GM12878 (cell line): ENCODE results near the gene PPHLN1. TPM values are rescaled to one million over a fixed set of nuclear protein-coding genes. Genes with fewer than 3 reads are reported as not detected.

Experiments
- ATAC-seq: fragments of 200-7000 bp; cut with Tn5 transposase; 3 replicates; pipeline ENCODE4 v1.9.1; 2020; ENCODE audit warnings: mild to moderate bottlenecking, moderate library complexity
- BruUV-seq: library from RNA; stranded (reverse); fragments of 400-500 nt; replicated peaks from 2 replicates; lab custom pipeline; 2021; lab: Mats Ljungman, UMichigan
- CTCF ChIA-PET: fragments of 300-600 bp; sonication (Branson Sonifier 250); formaldehyde crosslinking; extraction: SDS; loops from one replicate; lab custom pipeline; 2021; ENCODE audit warnings: inconsistent platforms; lab: Yijun Ruan, JAX
- POLR2A ChIA-PET: fragments of 350-600 bp; formaldehyde crosslinking; extraction: SDS; loops from one replicate; lab custom pipeline; 2021; ENCODE audit warnings: inconsistent platforms; lab: Charles Lee
- RAD21 ChIA-PET: fragments of 300-600 bp; sonication (Branson Sonifier 250); formaldehyde crosslinking; loops from one replicate; lab custom pipeline; 2023; ENCODE audit warnings: antibody characterized with exemption; ENCODE audit not compliant: unreplicated experiment; lab: Charles Lee
- SMC1A ChIA-PET: fragments of 300-600 bp; sonication (Branson Sonifier 250); formaldehyde crosslinking; loops from one replicate; lab custom pipeline; 2023; ENCODE audit not compliant: unreplicated experiment, uncharacterized antibody; lab: Charles Lee
- DNase-seq: peaks from one replicate; pipeline ENCODE4 v3.0.0-alpha.2; 2011; ENCODE audit warnings: low read depth, low spot score
- FAIRE-seq: peaks from 3 replicates; lab custom pipeline; 2011; peaks lifted over from hg19 to GRCh38; lab: Jason Lieb, UNC
- H2AFZ ChIP-seq: 2 replicates; pipeline ENCODE4 v1.6.0; 2011; ENCODE audit warnings: low read depth, low read length, control low read depth; ENCODE audit not compliant: control insufficient read depth
- H3K27ac ChIP-seq: 2 replicates; pipeline ENCODE4 v1.5.1; 2011; ENCODE audit warnings: control low read depth; ENCODE audit not compliant: control insufficient read depth, insufficient read depth
- H3K27me3 ChIP-seq, 2 experiments: replicated peaks in 1 of 2; 2 replicates each; pipeline versions ENCODE4 v1.6.0 to v1.6.1; 2011; ENCODE audit warnings: low read length in 1 of 2; ENCODE audit not compliant: control insufficient read depth in 2 of 2, insufficient read depth in 2 of 2
- H3K36me3 ChIP-seq, 2 experiments: 2 replicates each; pipeline ENCODE4 v1.5.1; 2011; ENCODE audit warnings: low read length in 1 of 2; ENCODE audit not compliant: control insufficient read depth in 2 of 2, insufficient read depth in 2 of 2
- H3K4me1 ChIP-seq: 2 replicates; pipeline ENCODE4 v1.6.1; 2011; ENCODE audit warnings: mild to moderate bottlenecking, low read length, moderate library complexity, mixed read lengths; ENCODE audit not compliant: control insufficient read depth, insufficient read depth
- H3K4me2 ChIP-seq: 2 replicates; pipeline ENCODE4 v1.6.0; 2011; ENCODE audit warnings: control low read depth; ENCODE audit not compliant: control insufficient read depth, insufficient read depth
- H3K4me3 ChIP-seq: fragments of 200-600 bp; sonication (generic); 2 replicates; pipeline ENCODE4 v1.5.1; 2016
- H3K79me2 ChIP-seq: 2 replicates; pipeline ENCODE4 v1.6.0; 2011; ENCODE audit warnings: low read length; ENCODE audit not compliant: control insufficient read depth, insufficient read depth
- H3K9ac ChIP-seq: 2 replicates; pipeline ENCODE4 v1.8.0; 2011; ENCODE audit warnings: low read length, control low read depth, mixed read lengths; ENCODE audit not compliant: control insufficient read depth, insufficient read depth
- H3K9me3 ChIP-seq: replicated peaks from 3 replicates; pipeline ENCODE4 v1.5.1; 2011; ENCODE audit warnings: mild to moderate bottlenecking, low read length; ENCODE audit not compliant: control insufficient read depth, insufficient read depth
- H4K20me1 ChIP-seq: 2 replicates; pipeline ENCODE4 v1.6.0; 2011; ENCODE audit not compliant: control insufficient read depth, insufficient read depth
- BACH1 ChIP-seq: fragments of 450-650 bp; IDR thresholded peaks from 2 replicates; pipeline ENCODE4 v1.6.1; 2017; ENCODE audit warnings: mild to moderate bottlenecking, borderline replicate concordance
- CEBPB ChIP-seq, 2 experiments: fragments of 150-350 bp in 1 of 2; IDR thresholded peaks; 2 replicates each; pipeline ENCODE4 v1.6.1; 2012 to 2014; ENCODE audit warnings: low read depth in 2 of 2, low read length in 2 of 2, borderline replicate concordance in 1 of 2, inconsistent platforms in 1 of 2
- FOS ChIP-seq: IDR thresholded peaks from 3 replicates; pipeline ENCODE4 v1.6.1; 2011; ENCODE audit warnings: borderline replicate concordance; ENCODE audit not compliant: insufficient read length; ENCODE audit errors: extremely low read depth
- GABPA ChIP-seq: IDR thresholded peaks from 2 replicates; pipeline ENCODE4 v1.6.1; 2014; ENCODE audit warnings: antibody characterized with exemption, low read depth, mild to moderate bottlenecking, inconsistent platforms
- KAT2A ChIP-seq: conservative IDR thresholded peaks from 2 replicates; pipeline ENCODE4 v1.6.1; 2011; ENCODE audit warnings: low read depth, low read length; ENCODE audit not compliant: control insufficient read depth
- NBN ChIP-seq: fragments of 450-650 bp; IDR thresholded peaks from 2 replicates; pipeline ENCODE4 v1.6.1; 2016
- NR2F1 ChIP-seq: fragments of 450-650 bp; conservative IDR thresholded peaks from 2 replicates; pipeline ENCODE4 v1.6.1; 2017; ENCODE audit warnings: mild to moderate bottlenecking
- RELA ChIP-seq: fragments of 450-650 bp; IDR thresholded peaks from 2 replicates; pipeline ENCODE4 v1.8.0; 2014; ENCODE audit warnings: borderline replicate concordance; ENCODE audit not compliant: partially characterized antibody
- RUNX3 ChIP-seq: IDR thresholded peaks from 2 replicates; pipeline ENCODE4 v1.6.1; 2012; ENCODE audit warnings: low read length, inconsistent platforms
- SIN3A ChIP-seq: IDR thresholded peaks from 2 replicates; pipeline ENCODE4 v1.6.1; 2012; ENCODE audit warnings: low read depth, low read length, improper control_type of control experiment
- SRF ChIP-seq, 2 experiments: IDR thresholded peaks; 2 replicates each; pipeline ENCODE4 v1.6.1; 2011; ENCODE audit warnings: low read depth in 2 of 2, low read length in 2 of 2, mild to moderate bottlenecking in 1 of 2, moderate library complexity in 1 of 2
- TCF3 ChIP-seq: IDR thresholded peaks from 2 replicates; pipeline ENCODE4 v1.6.1; 2012; ENCODE audit warnings: low read depth, mild to moderate bottlenecking, low read length, borderline replicate concordance; ENCODE audit not compliant: insufficient read depth
- WGBS: methylation state at CpG from one replicate; pipeline ENCODE4 v1.1.6; 2016; ENCODE audit warnings: low lambda C conversion rate; ENCODE audit not compliant: insufficient replicate concordance, insufficient coverage; ENCODE audit errors: missing lambda C conversion rate; 5-methylcytosine and 5-hydroxymethylcytosine counted together
- in situ Hi-C: fragments of 300-500 bp; cut with MboI; formaldehyde crosslinking; loops from 9 replicates; pipeline ENCODE4 v1.14.3; 2018; ENCODE audit warnings: mixed read lengths
- intact Hi-C: fragments of 100-400 bp; cut with micrococcal nuclease; formaldehyde crosslinking; loops from one replicate; pipeline ENCODE4 v1.14.2; 2022; ENCODE audit not compliant: unreplicated experiment
- polyA plus RNA-seq, 11 experiments: library from polyadenylated mRNA; depleted of rRNA in 4 of 11; unstranded in 6 of 11; stranded (reverse) in 5 of 11; fragments of >200 nt; fragmentation: Nextera tagmentation in 4 of 11; fragmentation: Illumina TruSeq in 1 of 11; extraction: Ambion mirVana in 4 of 11; extraction: Trizol in 1 of 11; gene quantifications; 1 replicate in 1 of 11; 2 replicates in 10 of 11; pipeline versions ENCODE4 v1.2.1 to v1.2.3, GENCODE V29; 2011 to 2016; ENCODE audit warnings: inconsistent platforms in 2 of 11, missing spikeins in 2 of 11, low read depth in 1 of 11
- total RNA-seq, 4 experiments: library from RNA; depleted of rRNA in 3 of 4; stranded (reverse); fragments of >200 nt in 3 of 4; fragmentation: Illumina TruSeq in 1 of 4; extraction: Trizol in 1 of 4; gene quantifications; 2 replicates each; pipeline versions ENCODE4 v1.2.1 to v1.2.3, GENCODE V29; 2013 to 2021
- TF ChIP-seq, protein P1 (sequence below): fragments of 450-650 bp; IDR thresholded peaks from 2 replicates; pipeline ENCODE4 v1.6.1; 2017; ENCODE audit warnings: mild to moderate bottlenecking, low read depth, inconsistent platforms; ENCODE audit not compliant: poor library complexity, severe bottlenecking
- TF ChIP-seq, protein P2 (sequence below): IDR thresholded peaks from 2 replicates; pipeline ENCODE4 v1.6.1; 2012; ENCODE audit warnings: improper control_type of control experiment, low read depth, low read length; ENCODE audit not compliant: insufficient replicate concordance

The PPHLN1 gene
- total and polyA plus RNA-seq, 10 of the 15 experiments (the other 5 are each of a cell fraction or from before 2014, with no cell fraction given): 73.6 to 117 (median 92.1) TPM

DNA sequence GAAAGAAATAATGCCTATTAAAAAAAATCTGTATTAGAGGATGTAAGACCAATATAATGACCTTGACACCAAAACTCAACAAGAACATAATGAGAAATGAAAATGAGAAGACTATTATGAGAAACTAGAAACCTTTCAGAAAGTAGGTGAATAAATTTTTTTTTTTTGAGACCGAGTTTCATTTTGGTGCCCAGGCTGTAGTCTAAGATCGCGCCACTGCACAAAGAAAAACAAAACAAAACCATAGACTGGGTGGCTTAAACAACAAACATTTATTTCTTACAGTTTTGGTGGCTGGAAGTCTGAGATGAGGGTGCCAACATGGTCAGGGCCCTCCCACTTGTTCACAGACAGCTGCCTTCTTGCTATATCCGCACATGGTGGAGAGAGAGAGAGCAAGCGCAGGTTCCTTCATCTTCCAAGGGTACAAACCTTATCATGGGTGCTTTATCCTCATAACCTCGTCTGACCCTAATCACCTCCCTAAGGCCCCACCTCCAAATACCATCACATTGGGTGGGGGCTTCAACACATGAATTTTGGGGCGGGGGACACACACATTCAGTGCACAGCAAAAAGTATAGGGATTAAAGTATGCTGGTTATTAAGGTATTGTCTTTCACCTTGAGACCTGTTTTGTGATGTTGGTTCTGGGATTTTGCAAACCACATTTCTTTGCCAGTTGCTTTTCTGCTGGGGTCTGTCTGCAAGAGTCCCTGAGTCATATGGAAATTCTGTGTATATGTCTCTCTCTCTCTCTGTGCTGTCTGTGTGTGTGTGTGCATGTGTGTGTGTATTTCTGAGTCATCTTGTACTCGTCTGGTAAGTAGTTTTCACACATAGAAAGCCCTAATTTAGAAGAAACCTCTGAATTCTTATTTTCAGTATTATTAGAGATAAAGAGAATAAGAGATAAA is 26.3 kb upstream of the PPHLN1 start:
- BruUV-seq: no TSS peak
- FAIRE-seq (peak; percentile 94), ATAC-seq (peak; percentile 88), DNase-seq (peak; percentile 97)
- peaks cover 20% of the 10 kb centered on the region for H3K4me1 ChIP-seq
- RAD21 ChIA-PET: interaction anchor here (0.7 to 2.9 kb wide), 5 partner anchors 27 to 1740 kb away, joined by 3 to 9 read pairs (median 4); partner anchors contain the start of genes PPHLN1 and ZCRB1
- in situ Hi-C loops (no loop called here), intact Hi-C loops (loop anchor here (1.0 to 5.0 kb wide), 3 partner anchors 27 to 73 kb away; partner anchors contain the start of genes PPHLN1, YAF2 and ZCRB1)
- CTCF ChIA-PET: interaction anchor here (0.7 to 3.0 kb wide), 5 partner anchors 23 to 73 kb away, joined by 3 to 15 read pairs (median 6); no protein-coding TSS in a partner anchor
- peak overlapping the region; percentile 55; the same call in 1 of the 2 replicates for H3K4me3 ChIP-seq
- 0% methylated on average over 8 of the region's 8 CpGs for WGBS
- POLR2A ChIA-PET: interaction anchor here (0.7 to 1.3 kb wide), 2 partner anchors 24 to 980 kb away, joined by 3 to 10 read pairs; no protein-coding TSS in a partner anchor
- H4K20me1 ChIP-seq: no peaks in the 10 kb centered on the region
- no peaks in the 10 kb centered on the region for H3K27me3 ChIP-seq
- peak overlapping the region; percentile 78 for H3K4me2 ChIP-seq
- H3K36me3 ChIP-seq: no peaks in the 10 kb centered on the region
- peak overlapping the region; percentile 24; the same call in 1 of the 2 replicates for H3K9ac ChIP-seq
- no peaks in the 10 kb centered on the region for H3K79me2 ChIP-seq
- peak overlapping the region; percentile 25 for H2AFZ ChIP-seq
- SMC1A ChIA-PET: interaction anchor here (0.7 to 3.2 kb wide), 15 partner anchors 16 to 981 kb away, joined by 3 to 13 read pairs (median 3); partner anchors contain the start of genes PPHLN1 and ZCRB1
- peak overlapping the region; percentile 77 for H3K27ac ChIP-seq
- H3K9me3 ChIP-seq: peaks cover 2% of the 10 kb centered on the region; the same call in 1 of the 3 replicates
- TF ChIP-seq, protein P1, sequence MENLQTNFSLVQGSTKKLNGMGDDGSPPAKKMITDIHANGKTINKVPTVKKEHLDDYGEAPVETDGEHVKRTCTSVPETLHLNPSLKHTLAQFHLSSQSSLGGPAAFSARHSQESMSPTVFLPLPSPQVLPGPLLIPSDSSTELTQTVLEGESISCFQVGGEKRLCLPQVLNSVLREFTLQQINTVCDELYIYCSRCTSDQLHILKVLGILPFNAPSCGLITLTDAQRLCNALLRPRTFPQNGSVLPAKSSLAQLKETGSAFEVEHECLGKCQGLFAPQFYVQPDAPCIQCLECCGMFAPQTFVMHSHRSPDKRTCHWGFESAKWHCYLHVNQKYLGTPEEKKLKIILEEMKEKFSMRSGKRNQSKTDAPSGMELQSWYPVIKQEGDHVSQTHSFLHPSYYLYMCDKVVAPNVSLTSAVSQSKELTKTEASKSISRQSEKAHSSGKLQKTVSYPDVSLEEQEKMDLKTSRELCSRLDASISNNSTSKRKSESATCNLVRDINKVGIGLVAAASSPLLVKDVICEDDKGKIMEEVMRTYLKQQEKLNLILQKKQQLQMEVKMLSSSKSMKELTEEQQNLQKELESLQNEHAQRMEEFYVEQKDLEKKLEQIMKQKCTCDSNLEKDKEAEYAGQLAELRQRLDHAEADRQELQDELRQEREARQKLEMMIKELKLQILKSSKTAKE: peak; percentile 100
- TF ChIP-seq GABPA: peak; percentile 81
- TF ChIP-seq, protein P2, sequence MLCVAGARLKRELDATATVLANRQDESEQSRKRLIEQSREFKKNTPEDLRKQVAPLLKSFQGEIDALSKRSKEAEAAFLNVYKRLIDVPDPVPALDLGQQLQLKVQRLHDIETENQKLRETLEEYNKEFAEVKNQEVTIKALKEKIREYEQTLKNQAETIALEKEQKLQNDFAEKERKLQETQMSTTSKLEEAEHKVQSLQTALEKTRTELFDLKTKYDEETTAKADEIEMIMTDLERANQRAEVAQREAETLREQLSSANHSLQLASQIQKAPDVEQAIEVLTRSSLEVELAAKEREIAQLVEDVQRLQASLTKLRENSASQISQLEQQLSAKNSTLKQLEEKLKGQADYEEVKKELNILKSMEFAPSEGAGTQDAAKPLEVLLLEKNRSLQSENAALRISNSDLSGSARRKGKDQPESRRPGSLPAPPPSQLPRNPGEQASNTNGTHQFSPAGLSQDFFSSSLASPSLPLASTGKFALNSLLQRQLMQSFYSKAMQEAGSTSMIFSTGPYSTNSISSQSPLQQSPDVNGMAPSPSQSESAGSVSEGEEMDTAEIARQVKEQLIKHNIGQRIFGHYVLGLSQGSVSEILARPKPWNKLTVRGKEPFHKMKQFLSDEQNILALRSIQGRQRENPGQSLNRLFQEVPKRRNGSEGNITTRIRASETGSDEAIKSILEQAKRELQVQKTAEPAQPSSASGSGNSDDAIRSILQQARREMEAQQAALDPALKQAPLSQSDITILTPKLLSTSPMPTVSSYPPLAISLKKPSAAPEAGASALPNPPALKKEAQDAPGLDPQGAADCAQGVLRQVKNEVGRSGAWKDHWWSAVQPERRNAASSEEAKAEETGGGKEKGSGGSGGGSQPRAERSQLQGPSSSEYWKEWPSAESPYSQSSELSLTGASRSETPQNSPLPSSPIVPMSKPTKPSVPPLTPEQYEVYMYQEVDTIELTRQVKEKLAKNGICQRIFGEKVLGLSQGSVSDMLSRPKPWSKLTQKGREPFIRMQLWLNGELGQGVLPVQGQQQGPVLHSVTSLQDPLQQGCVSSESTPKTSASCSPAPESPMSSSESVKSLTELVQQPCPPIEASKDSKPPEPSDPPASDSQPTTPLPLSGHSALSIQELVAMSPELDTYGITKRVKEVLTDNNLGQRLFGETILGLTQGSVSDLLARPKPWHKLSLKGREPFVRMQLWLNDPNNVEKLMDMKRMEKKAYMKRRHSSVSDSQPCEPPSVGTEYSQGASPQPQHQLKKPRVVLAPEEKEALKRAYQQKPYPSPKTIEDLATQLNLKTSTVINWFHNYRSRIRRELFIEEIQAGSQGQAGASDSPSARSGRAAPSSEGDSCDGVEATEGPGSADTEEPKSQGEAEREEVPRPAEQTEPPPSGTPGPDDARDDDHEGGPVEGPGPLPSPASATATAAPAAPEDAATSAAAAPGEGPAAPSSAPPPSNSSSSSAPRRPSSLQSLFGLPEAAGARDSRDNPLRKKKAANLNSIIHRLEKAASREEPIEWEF: no peak
- TF ChIP-seq KAT2A: no peak
- TF ChIP-seq SRF (IDR thresholded peaks at IDR 0.05; ENCODE audit: low read depth in 2 of 2, low read length in 2 of 2): peak in 1 of 2 experiments; percentile 80; a peak in 2 of 4 replicates
- TF ChIP-seq NBN: peak; percentile 98
- no peak for TF ChIP-seq SIN3A
- TF ChIP-seq BACH1: peak; percentile 85; the same call in 1 of the 2 replicates
- TF ChIP-seq TCF3: 0 out of 2 replicates have a peak, but pooled peaks have one; percentile 8
- TF ChIP-seq RELA: no peak
- no peak for TF ChIP-seq FOS
- TF ChIP-seq RUNX3: peak; percentile 96
- TF ChIP-seq CEBPB (IDR thresholded peaks at IDR 0.05; ENCODE audit: borderline replicate concordance in 1 of 2, low read depth in 2 of 2, low read length in 2 of 2): peak in 1 of 2 experiments; percentile 85; a peak in 1 of 4 replicates
- TF ChIP-seq NR2F1: peak; percentile 90
